Breast epithelium (tissue), 3 donors: ENCODE measurements around the gene PRKG1.

ENCODE experiments used
- CTCF ChIP-seq, 3 donors: fragments of 450-650 bp; IDR thresholded peaks; one replicate each; pipeline ENCODE4 v1.5.1; 2016 to 2017; ENCODE audit warnings: antibody characterized with exemption in 3 of 3, mild to moderate bottlenecking in 3 of 3, moderate library complexity in 3 of 3
- POLR2A ChIP-seq: fragments of 450-650 bp; IDR thresholded peaks from one replicate; pipeline ENCODE4 v1.6.1; 2016; ENCODE audit warnings: antibody characterized with exemption, mild to moderate bottlenecking, moderate library complexity
- POLR2AphosphoS5 ChIP-seq, 3 donors: sonication (generic); formaldehyde crosslinking; IDR thresholded peaks; one replicate each; pipeline ENCODE4 v1.6.1; 2017; ENCODE audit warnings: antibody characterized with exemption in 3 of 3

GRCh38 chr10:51366044-51366443 is 291.8 kb downstream of the PRKG1 start:
- TF ChIP-seq CTCF (IDR thresholded peaks at IDR 0.05) = no peak
- no peak for TF ChIP-seq POLR2A
- no peak for TF ChIP-seq POLR2AphosphoS5 (IDR thresholded peaks at IDR 0.05)
